Measurements from ENCODE around the gene CHN1.

Gene CHN1

GRCh38 chr2:175009917-175010621, 4.9 kb upstream of the CHN1 start:
- DNase-seq = no peak

GRCh38 chr2:175008801-175009495, 3.8 kb upstream of the CHN1 start:
- DNase-seq = no peak

- DNase-seq = no peak
Observed at GRCh38 chr2:175008009-175008408, 2.8 kb upstream of the CHN1 start.

GRCh38 chr2:175007510-175007909, 2.3 kb upstream of the CHN1 start:
- no peak for DNase-seq

- no peak for DNase-seq
Observed at GRCh38 chr2:175006281-175006680, 1.1 kb upstream of the CHN1 start.

GRCh38 chr2:175005733-175006264, 618 bp upstream of the CHN1 start:
- DNase-seq = no peak

- no peak for DNase-seq
Observed at GRCh38 chr2:175004730-175004979, 526 bp downstream of the CHN1 start.

GRCh38 chr2:175003875-175004729, 1.1 kb downstream of the CHN1 start:
- no peak for DNase-seq

GRCh38 chr2:175002547-175003274, 2.5 kb downstream of the CHN1 start:
- DNase-seq = no peak

- DNase-seq = no peak
Observed at GRCh38 chr2:175001566-175001965, 3.6 kb downstream of the CHN1 start.

- DNase-seq = no peak
Observed at GRCh38 chr2:174997110-174997509, 8.1 kb downstream of the CHN1 start.

- no peak for DNase-seq
Observed at GRCh38 chr2:174996622-174997021, 8.6 kb downstream of the CHN1 start.

GRCh38 chr2:174994381-174994780, 10.8 kb downstream of the CHN1 start:
- no peak for DNase-seq

- DNase-seq = no peak
Observed at GRCh38 chr2:174992886-174993285, 12.3 kb downstream of the CHN1 start.

- no peak for DNase-seq
Observed at GRCh38 chr2:174985614-174986013, 19.6 kb downstream of the CHN1 start.

GRCh38 chr2:174984561-174984960, 20.6 kb downstream of the CHN1 start:
- no peak for DNase-seq

- no peak for DNase-seq
Observed at GRCh38 chr2:174981331-174981730, 23.9 kb downstream of the CHN1 start.

- no peak for DNase-seq
Observed at GRCh38 chr2:174979996-174980395, 25.2 kb downstream of the CHN1 start.

GRCh38 chr2:174977364-174977763, 27.8 kb downstream of the CHN1 start:
- DNase-seq = no peak

- no peak for DNase-seq
Observed at GRCh38 chr2:174974131-174974530, 31.1 kb downstream of the CHN1 start.

- DNase-seq = no peak
Observed at GRCh38 chr2:174972924-174973323, 32.3 kb downstream of the CHN1 start.

- DNase-seq = no peak
Observed at GRCh38 chr2:174971868-174972781, 33.1 kb downstream of the CHN1 start.

Data from activated CD4-positive, CD25-positive, alpha-beta regulatory T cell (primary cell).